Uterus (tissue), 2 donors: ENCODE results near the gene WDR45B.

Experiments used
- CTCF ChIP-seq, 4 experiments: fragments of 200-600 bp in 2 of 4; fragments of 450-650 bp in 2 of 4; sonication (generic) in 2 of 4; IDR thresholded peaks; one replicate each; pipeline ENCODE4 v1.5.1; 2016 to 2019; ENCODE audit warnings: antibody characterized with exemption in 4 of 4, mild to moderate bottlenecking in 2 of 4, moderate library complexity in 1 of 4
- POLR2A ChIP-seq, 2 donors: fragments of 450-650 bp; IDR thresholded peaks; one replicate each; pipeline ENCODE4 v1.6.1; 2016; ENCODE audit warnings: antibody characterized with exemption in 2 of 2, mild to moderate bottlenecking in 1 of 2, moderate library complexity in 1 of 2

GRCh38 chr17:82611140-82612058 is 36.8 kb downstream of the WDR45B start:
- no peak for TF ChIP-seq CTCF (IDR thresholded peaks at IDR 0.05)
- no peak for TF ChIP-seq POLR2A (IDR thresholded peaks at IDR 0.05)
